ENCODE results near the gene VWC2. TPM values are rescaled to one million over a fixed set of nuclear protein-coding genes. Genes with fewer than 3 reads are reported as not detected.
"Not testable (repeated sequence)": the region's sequence is repeated elsewhere in the genome, so short reads cannot be mapped to it uniquely, and the experiment has no call there.

Gene VWC2
- polyA plus RNA-seq, 10 donors: 0.07 to 0.22 (median 0.12) TPM

GRCh38 chr7:49850921-49851613 is 77.6 kb downstream of the VWC2 start:
- DNase-seq: no peak

DNA sequence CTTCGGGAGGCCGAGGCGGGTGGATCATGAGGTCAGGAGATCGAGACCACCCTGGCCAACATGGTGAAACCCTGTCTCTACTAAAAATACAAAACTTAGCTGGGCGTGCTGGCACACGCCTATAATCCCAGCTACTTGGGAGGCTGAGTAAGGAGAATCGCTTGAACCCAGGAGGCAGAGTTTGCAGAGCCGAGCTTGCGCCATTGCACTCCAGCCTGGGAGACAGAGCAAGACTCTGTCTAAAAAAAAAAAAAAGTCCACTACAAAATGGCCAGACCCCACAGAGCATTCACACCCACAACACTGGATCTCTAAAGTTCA is 78.1 kb downstream of the VWC2 start:
- not testable (repeated sequence) for DNase-seq

GRCh38 chr7:49852619-49853462 is 79.4 kb downstream of the VWC2 start:
- peak; percentile 41 to 77 (median 68) for DNase-seq

- no peak for DNase-seq
These were observed 82.0 kb downstream of the VWC2 start for GRCh38 chr7:49855281-49855980.

DNA sequence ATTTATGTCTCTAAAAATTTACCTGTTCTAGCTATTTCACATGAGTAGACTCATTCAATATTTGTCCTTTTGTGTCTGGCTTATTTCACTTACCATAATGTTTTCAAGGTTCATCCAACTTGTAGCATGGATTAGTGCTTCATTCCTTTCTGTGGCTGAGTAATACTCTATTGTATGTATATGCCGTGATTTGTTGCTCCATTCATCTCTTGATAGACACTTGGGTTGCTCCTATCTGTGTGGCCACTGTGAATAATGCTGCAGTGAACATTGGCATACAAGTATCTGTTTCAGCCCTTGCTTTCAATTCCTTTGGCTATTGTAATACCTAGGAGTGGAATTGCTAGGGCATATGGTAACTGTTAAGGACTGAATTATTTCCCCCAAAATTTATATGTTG is 86.9 kb downstream of the VWC2 start:
- DNase-seq: no peak

DNA sequence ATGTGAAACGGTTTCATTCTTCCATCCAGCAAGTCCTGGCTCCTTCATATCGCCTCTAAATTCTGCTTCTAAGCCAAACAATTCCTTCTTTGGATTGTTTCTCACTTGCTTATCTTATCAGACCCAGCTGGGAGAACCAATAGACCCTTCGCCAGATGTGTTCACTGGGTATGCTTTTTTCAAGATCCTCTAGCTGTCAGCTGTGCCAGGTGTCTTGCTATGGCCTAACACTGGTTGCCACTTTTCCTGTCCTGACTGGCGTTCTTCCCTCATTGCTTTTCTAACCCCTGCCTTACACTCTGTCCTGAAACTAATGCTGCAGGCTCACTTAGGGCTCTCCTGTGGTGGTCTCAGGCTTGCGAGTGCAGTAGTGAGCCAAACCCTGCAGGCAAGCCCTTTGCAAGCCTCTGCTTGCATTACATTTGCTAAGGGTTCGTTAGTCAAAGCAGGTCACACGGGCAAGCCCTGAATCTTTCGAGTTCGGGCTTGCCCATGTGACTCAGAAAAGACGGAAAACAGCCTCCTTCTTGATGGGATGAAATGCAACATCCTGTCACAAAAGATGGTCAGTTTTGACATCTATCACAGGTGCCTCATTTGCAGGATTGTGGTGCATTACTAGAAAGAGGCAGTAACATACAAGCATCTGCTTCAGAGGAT is 92.8 kb downstream of the VWC2 start:
- DNase-seq: no peak

GRCh38 chr7:49866910-49867309 is 93.5 kb downstream of the VWC2 start:
- no peak for DNase-seq

- DNase-seq: no peak
These were observed 100.0 kb downstream of the VWC2 start for GRCh38 chr7:49873420-49873819.

DNA sequence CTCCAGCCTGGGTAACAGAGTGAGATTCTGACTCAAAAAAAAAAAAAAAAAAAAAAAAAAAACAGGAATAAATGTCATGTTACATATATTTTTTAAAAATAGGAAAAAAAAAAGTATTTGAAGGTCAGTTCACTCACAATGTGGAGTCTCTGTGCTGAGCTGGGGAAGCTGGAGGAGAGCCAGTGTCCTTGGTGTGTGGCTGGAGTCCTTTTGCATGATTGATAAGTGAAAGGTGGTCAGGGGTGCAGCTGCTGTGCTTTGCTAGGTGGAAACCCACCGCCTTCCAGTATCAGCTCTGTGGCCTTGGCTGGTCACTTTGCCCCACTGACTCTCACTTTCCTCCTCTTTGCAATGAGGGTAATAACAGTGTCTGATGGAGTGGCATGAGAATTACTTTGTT is 101.9 kb downstream of the VWC2 start:
- no peak for DNase-seq

DNA sequence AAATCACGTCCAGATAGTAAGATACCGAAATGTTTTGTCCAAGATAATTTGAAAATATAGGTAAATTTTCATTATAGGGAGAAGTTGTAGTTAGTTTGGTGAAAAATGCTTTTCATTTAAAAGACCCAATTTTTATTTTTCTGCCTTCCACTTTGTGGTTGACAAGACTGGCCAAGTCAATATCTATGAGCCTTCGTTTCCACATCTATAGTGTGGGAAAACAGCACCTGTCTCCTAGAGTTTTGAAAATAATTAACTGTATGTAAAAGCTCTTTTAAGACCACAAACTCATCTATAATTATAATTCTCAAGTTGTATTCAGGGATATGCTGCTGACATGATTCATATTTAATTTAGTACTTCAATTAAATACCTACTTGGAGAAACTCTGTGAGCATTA is 102.8 kb downstream of the VWC2 start:
- DNase-seq: no peak

DNA sequence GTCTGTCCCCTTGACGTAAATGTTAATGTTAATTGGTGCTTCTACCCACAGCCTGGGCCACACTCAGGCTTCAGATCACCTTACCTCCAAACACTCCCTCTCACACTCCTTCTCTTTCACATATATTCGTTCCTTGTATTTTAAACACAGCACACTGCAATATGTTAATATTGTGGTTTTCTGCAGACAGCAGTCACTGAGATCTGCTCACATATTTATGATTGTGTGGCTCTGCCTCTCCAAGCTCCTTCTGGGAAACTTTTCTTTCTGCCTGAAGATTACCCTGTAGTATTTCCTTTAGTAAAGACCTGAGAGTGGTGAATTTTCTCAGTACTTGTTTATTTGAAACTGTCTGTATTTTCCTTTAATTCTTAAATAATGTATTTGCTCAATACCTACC is 104.7 kb downstream of the VWC2 start:
- DNase-seq: no peak

- no peak for DNase-seq
These were observed 105.2 kb downstream of the VWC2 start for GRCh38 chr7:49878627-49879026.

- DNase-seq: no peak
These were observed 110.5 kb downstream of the VWC2 start for GRCh38 chr7:49883933-49884332.

DNA sequence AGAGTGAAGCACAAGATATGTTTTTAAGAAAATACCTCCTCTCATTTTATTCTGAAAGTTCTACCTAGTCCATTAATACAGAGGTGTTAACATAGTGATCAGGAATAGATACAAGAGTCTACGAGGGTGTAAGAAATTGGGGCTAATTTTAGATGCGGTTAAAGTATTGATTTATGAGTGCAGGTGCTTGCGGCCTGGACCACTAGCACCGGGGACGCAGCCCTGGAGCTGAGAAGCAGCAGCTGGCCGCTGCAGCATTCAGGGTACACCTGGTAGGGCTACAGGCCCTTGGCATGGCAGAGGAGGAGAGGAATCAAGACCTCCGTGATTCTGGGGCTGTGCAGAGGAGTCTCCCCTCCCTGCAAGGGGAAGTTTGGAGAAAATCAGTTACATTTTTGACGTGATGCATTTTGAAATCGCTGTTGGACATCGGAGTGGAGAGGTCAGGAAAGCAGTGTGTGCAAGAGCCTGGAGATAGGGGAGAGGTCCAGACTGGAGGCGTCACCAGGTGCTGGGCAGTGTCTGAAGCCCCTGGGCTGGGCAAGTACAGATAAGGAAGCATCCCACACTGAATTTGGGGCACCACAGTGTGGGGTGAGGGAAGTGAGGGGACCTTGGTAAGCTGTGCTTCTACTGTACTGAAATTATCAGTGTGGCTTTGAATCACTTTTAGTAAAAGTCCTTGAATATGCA is 112.3 kb downstream of the VWC2 start:
- no peak for DNase-seq

- DNase-seq: no peak
These were observed 119.0 kb downstream of the VWC2 start for GRCh38 chr7:49892481-49892880.

GRCh38 chr7:49893131-49893530 is 119.7 kb downstream of the VWC2 start:
- DNase-seq: no peak

GRCh38 chr7:49894543-49894942 is 121.1 kb downstream of the VWC2 start:
- no peak for DNase-seq

- peak in 1 of 3 donors; percentile 4 for DNase-seq
These were observed 138.5 kb downstream of the VWC2 start for GRCh38 chr7:49911909-49912308.

GRCh38 chr7:49926720-49927119 is 153.3 kb downstream of the VWC2 start:
- no peak for DNase-seq

GRCh38 chr7:49927631-49928030 is 154.2 kb downstream of the VWC2 start:
- DNase-seq: no peak

DNA sequence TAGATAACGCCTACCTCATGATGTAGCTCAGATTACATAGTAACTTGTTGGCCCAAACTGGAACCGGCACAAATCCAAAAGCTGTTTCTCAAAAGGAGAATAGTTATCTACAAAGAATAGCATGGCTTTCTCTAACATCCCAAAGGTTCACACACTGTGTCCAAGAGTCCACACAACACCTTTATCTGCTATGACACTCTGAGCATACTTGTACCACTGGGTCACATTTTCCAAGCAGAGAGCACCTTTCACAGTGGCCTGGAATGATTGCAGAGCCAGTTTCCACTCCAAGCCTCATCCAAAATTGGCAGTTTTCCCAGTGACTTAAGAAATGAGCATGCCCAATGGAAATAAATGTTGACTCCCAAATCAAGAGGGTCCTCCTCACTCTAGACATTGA is 155.3 kb downstream of the VWC2 start:
- DNase-seq: no peak

GRCh38 chr7:49931627-49932026 is 158.2 kb downstream of the VWC2 start:
- no peak for DNase-seq
